Measurements from ENCODE around the gene WDTC1. TPM values are rescaled to one million over a fixed set of nuclear protein-coding genes. Genes with fewer than 3 reads are reported as not detected.

WDTC1 gene
- total and polyA plus RNA-seq, 2 experiments from 2014 or later: 3.8 to 14.0 TPM

DNA sequence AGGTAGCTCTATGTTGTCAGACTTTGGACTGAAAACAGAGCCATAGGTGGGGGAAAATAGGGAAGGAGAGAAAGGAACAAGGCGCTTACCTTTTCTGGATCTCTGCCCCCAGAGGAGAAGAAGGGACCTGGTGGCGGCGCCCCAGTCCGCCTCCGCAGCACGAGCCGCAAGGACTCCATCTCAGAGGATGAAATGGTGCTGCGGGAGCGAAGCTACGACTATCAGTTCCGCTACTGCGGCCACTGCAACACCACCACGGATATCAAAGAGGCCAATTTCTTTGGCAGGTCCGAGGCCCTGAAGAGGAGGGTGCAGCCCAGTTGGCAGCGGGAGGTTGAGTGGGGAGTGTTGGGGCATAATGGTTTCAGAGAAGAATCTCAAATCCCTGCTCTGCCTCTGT is 69.1 kb downstream of the WDTC1 start:
- peaks cover 3% of the 10 kb centered on the region; the same call in 1 of the 2 replicates for H3F3A ChIP-seq (replicated peaks; ENCODE audit: low read depth)
- Mint-ChIP-seq H3K9me3 (no peaks in the 10 kb centered on the region), H3K27me3 (ENCODE audit: insufficient read depth, low read depth, poor library complexity) (peaks cover 14% of the 10 kb centered on the region), H3K27ac (no peak overlapping the region), H3K4me3 (no peak overlapping the region), H3K4me1 (peaks cover 48% of the 10 kb centered on the region), H3K36me3 (ENCODE audit: low read depth) (no peaks in the 10 kb centered on the region)
- H3K36me3 ChIP-seq (ENCODE audit: insufficient read depth): no peaks in the 10 kb centered on the region
- H3K27me3 ChIP-seq (ENCODE audit: insufficient read depth): no peaks in the 10 kb centered on the region
- peaks cover 37% of the 10 kb centered on the region for H3K4me1 ChIP-seq (ENCODE audit: insufficient read depth)
- DNase-seq (ENCODE audit: low spot score) (no peak), ATAC-seq (no peak)
- H4K20me1 ChIP-seq (replicated peaks; ENCODE audit: insufficient read depth): no peaks in the 10 kb centered on the region
- TF ChIP-seq CREB1 (CRISPR knock-in tag; IDR thresholded peaks at IDR 0.05; ENCODE audit: low read depth): no peak
- TF ChIP-seq, protein P1, sequence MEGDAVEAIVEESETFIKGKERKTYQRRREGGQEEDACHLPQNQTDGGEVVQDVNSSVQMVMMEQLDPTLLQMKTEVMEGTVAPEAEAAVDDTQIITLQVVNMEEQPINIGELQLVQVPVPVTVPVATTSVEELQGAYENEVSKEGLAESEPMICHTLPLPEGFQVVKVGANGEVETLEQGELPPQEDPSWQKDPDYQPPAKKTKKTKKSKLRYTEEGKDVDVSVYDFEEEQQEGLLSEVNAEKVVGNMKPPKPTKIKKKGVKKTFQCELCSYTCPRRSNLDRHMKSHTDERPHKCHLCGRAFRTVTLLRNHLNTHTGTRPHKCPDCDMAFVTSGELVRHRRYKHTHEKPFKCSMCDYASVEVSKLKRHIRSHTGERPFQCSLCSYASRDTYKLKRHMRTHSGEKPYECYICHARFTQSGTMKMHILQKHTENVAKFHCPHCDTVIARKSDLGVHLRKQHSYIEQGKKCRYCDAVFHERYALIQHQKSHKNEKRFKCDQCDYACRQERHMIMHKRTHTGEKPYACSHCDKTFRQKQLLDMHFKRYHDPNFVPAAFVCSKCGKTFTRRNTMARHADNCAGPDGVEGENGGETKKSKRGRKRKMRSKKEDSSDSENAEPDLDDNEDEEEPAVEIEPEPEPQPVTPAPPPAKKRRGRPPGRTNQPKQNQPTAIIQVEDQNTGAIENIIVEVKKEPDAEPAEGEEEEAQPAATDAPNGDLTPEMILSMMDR (conservative IDR thresholded peaks at IDR 0.05; ENCODE audit: low read depth in 2 of 2): peak; percentile 29 to 44; a peak in 3 of 4 replicates
- H2AFZ ChIP-seq: no peak overlapping the region
- H3K9me2 ChIP-seq (ENCODE audit: insufficient read depth): no peaks in the 10 kb centered on the region
- no peaks in the 10 kb centered on the region for H3K79me2 ChIP-seq (replicated peaks; ENCODE audit: insufficient read depth)
- no peak overlapping the region for H3K4me2 ChIP-seq
- H3K4me3 ChIP-seq: no peak overlapping the region
- H3K27ac ChIP-seq (ENCODE audit: low read depth): no peak overlapping the region

DNA sequence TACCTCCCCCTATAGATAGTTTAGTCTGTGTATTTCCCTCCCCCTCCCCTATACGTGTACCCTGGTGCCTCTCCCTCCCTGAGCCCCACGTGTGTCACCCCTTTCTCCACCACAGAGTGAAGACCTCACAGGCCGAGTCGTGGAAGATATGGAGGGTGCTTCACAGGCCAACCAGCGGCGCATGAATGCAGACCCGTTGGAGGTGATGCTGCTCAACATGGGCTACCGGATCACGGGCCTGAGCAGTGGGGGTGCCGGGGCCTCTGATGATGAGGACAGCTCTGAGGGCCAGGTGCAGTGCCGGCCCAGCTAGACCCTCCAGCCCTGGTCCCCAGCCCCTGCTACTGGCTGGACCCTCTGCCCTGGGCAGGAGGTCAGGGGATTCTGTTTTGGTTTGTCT is 71.6 kb downstream of the WDTC1 start:
- Histone ChIP-seq H3K79me2 (replicated peaks; ENCODE audit: insufficient read depth) (no peaks in the 10 kb centered on the region), H4K20me1 (replicated peaks; ENCODE audit: insufficient read depth) (no peaks in the 10 kb centered on the region), H3K4me3 (no peak overlapping the region), H3K27ac (ENCODE audit: low read depth) (no peak overlapping the region), H3F3A (replicated peaks; ENCODE audit: low read depth) (peaks cover 3% of the 10 kb centered on the region; the same call in 1 of the 2 replicates), H3K4me1 (ENCODE audit: insufficient read depth) (peaks cover 35% of the 10 kb centered on the region), H2AFZ (no peak overlapping the region), H3K4me2 (no peak overlapping the region), H3K27me3 (ENCODE audit: insufficient read depth) (no peaks in the 10 kb centered on the region), H3K36me3 (ENCODE audit: insufficient read depth) (no peaks in the 10 kb centered on the region), H3K9me2 (ENCODE audit: insufficient read depth) (no peaks in the 10 kb centered on the region)
- ATAC-seq: no peak
- Mint-ChIP-seq H3K27me3 (ENCODE audit: insufficient read depth, low read depth, poor library complexity) (peaks cover 12% of the 10 kb centered on the region), H3K4me1 (peaks cover 40% of the 10 kb centered on the region), H3K4me3 (no peak overlapping the region), H3K36me3 (ENCODE audit: low read depth) (no peaks in the 10 kb centered on the region), H3K27ac (no peak overlapping the region), H3K9me3 (no peaks in the 10 kb centered on the region)
- DNase-seq (ENCODE audit: low spot score): no peak
- TF ChIP-seq, protein P2, sequence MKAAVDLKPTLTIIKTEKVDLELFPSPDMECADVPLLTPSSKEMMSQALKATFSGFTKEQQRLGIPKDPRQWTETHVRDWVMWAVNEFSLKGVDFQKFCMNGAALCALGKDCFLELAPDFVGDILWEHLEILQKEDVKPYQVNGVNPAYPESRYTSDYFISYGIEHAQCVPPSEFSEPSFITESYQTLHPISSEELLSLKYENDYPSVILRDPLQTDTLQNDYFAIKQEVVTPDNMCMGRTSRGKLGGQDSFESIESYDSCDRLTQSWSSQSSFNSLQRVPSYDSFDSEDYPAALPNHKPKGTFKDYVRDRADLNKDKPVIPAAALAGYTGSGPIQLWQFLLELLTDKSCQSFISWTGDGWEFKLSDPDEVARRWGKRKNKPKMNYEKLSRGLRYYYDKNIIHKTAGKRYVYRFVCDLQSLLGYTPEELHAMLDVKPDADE (IDR thresholded peaks at IDR 0.05): no peak
- TF ChIP-seq ZNF114 (CRISPR knock-in tag; IDR thresholded peaks at IDR 0.05) (no peak), JUNB (IDR thresholded peaks at IDR 0.05; ENCODE audit: unreplicated experiment) (no peak), EZH2 (IDR thresholded peaks at IDR 0.05; ENCODE audit: low read depth, unreplicated experiment) (no peak), ZNF331 (CRISPR knock-in tag; IDR thresholded peaks at IDR 0.05; ENCODE audit: low read depth) (no peak), STAT1 (IDR thresholded peaks at IDR 0.05; ENCODE audit: unreplicated experiment) (no peak), CREB1 (CRISPR knock-in tag; IDR thresholded peaks at IDR 0.05; ENCODE audit: low read depth) (no peak), POLR2AphosphoS5 (IDR thresholded peaks at IDR 0.05; ENCODE audit: low read depth) (no peak), NANOG (IDR thresholded peaks at IDR 0.05; ENCODE audit: borderline replicate concordance) (no peak)
- TF ChIP-seq, protein P3, sequence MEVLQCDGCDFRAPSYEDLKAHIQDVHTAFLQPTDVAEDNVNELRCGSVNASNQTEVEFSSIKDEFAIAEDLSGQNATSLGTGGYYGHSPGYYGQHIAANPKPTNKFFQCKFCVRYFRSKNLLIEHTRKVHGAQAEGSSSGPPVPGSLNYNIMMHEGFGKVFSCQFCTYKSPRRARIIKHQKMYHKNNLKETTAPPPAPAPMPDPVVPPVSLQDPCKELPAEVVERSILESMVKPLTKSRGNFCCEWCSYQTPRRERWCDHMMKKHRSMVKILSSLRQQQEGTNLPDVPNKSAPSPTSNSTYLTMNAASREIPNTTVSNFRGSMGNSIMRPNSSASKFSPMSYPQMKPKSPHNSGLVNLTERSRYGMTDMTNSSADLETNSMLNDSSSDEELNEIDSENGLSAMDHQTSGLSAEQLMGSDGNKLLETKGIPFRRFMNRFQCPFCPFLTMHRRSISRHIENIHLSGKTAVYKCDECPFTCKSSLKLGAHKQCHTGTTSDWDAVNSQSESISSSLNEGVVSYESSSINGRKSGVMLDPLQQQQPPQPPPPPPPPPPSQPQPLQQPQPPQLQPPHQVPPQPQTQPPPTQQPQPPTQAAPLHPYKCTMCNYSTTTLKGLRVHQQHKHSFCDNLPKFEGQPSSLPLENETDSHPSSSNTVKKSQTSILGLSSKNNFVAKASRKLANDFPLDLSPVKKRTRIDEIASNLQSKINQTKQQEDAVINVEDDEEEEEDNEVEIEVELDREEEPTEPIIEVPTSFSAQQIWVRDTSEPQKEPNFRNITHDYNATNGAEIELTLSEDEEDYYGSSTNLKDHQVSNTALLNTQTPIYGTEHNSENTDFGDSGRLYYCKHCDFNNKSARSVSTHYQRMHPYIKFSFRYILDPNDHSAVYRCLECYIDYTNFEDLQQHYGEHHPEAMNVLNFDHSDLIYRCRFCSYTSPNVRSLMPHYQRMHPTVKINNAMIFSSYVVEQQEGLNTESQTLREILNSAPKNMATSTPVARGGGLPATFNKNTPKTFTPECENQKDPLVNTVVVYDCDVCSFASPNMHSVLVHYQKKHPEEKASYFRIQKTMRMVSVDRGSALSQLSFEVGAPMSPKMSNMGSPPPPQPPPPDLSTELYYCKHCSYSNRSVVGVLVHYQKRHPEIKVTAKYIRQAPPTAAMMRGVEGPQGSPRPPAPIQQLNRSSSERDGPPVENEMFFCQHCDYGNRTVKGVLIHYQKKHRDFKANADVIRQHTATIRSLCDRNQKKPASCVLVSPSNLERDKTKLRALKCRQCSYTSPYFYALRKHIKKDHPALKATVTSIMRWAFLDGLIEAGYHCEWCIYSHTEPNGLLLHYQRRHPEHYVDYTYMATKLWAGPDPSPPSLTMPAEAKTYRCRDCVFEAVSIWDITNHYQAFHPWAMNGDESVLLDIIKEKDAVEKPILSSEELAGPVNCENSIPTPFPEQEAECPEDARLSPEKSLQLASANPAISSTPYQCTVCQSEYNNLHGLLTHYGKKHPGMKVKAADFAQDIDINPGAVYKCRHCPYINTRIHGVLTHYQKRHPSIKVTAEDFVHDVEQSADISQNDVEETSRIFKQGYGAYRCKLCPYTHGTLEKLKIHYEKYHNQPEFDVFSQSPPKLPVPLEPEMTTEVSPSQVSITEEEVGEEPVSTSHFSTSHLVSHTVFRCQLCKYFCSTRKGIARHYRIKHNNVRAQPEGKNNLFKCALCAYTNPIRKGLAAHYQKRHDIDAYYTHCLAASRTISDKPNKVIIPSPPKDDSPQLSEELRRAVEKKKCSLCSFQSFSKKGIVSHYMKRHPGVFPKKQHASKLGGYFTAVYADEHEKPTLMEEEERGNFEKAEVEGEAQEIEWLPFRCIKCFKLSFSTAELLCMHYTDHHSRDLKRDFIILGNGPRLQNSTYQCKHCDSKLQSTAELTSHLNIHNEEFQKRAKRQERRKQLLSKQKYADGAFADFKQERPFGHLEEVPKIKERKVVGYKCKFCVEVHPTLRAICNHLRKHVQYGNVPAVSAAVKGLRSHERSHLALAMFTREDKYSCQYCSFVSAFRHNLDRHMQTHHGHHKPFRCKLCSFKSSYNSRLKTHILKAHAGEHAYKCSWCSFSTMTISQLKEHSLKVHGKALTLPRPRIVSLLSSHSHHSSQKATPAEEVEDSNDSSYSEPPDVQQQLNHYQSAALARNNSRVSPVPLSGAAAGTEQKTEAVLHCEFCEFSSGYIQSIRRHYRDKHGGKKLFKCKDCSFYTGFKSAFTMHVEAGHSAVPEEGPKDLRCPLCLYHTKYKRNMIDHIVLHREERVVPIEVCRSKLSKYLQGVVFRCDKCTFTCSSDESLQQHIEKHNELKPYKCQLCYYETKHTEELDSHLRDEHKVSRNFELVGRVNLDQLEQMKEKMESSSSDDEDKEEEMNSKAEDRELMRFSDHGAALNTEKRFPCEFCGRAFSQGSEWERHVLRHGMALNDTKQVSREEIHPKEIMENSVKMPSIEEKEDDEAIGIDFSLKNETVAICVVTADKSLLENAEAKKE (CRISPR knock-in tag; IDR thresholded peaks at IDR 0.05): no peak
- TF ChIP-seq, protein P1 (conservative IDR thresholded peaks at IDR 0.05; ENCODE audit: low read depth in 2 of 2): no peak

All from GM23338 (cell line).